CD1c-positive myeloid dendritic cell (primary cell): ENCODE data around the gene CCDC87.
"Not testable (repeated sequence)": the region's sequence is repeated elsewhere in the genome, so short reads cannot be mapped to it uniquely, and the experiment has no call there.

Experiments used
- DNase-seq: peaks from one replicate; pipeline ENCODE4 v3.0.0-alpha.2; 2016; ENCODE audit errors: extremely low spot score

Gene CCDC87

GRCh38 chr11:66592457-66593302 is at the start of gene CCDC87, which contains the start of gene CCS:
Gene CCDC87, minus strand, starts transcription at chr11:66593063. Its CDS starts 48 bp downstream, at chr11:66593015.
Gene CCS, plus strand, starts transcription at chr11:66593185. Its CDS starts 77 bp downstream, at chr11:66593262.
- peak; percentile 99 for DNase-seq

GRCh38 chr11:66641834-66642233 is 49.0 kb upstream of the CCDC87 start:
- DNase-seq: no peak

- not testable (repeated sequence) for DNase-seq
Observed at GRCh38 chr11:66639814-66640340, 47.0 kb upstream of the CCDC87 start.

- DNase-seq: peak; percentile 60
Observed at GRCh38 chr11:66639066-66639813, 46.4 kb upstream of the CCDC87 start.

- DNase-seq: peak; percentile 100
Observed at GRCh38 chr11:66638177-66639065, 45.6 kb upstream of the CCDC87 start, which contains the start of gene RBM4. Gene RBM4, plus strand, starts transcription at chr11:66638703. Its CDS starts 1,009 bp downstream, at chr11:66639712.

- DNase-seq: no peak
Observed at GRCh38 chr11:66637557-66638176, 44.8 kb upstream of the CCDC87 start.

GRCh38 chr11:66636411-66636810 is 43.5 kb upstream of the CCDC87 start:
- no peak for DNase-seq

GRCh38 chr11:66632952-66633351 is 40.1 kb upstream of the CCDC87 start:
- DNase-seq: no peak

GRCh38 chr11:66631883-66632282 is 39.0 kb upstream of the CCDC87 start:
- DNase-seq: no peak

- DNase-seq: no peak
Observed at GRCh38 chr11:66629356-66629755, 36.5 kb upstream of the CCDC87 start.

GRCh38 chr11:66628061-66628603 is 35.3 kb upstream of the CCDC87 start:
- DNase-seq: no peak

- DNase-seq: no peak
Observed at GRCh38 chr11:66626926-66627325, 34.1 kb upstream of the CCDC87 start.

GRCh38 chr11:66626382-66626781 is 33.5 kb upstream of the CCDC87 start:
- DNase-seq: no peak

- no peak for DNase-seq
Observed at GRCh38 chr11:66625752-66626149, 32.9 kb upstream of the CCDC87 start.

- no peak for DNase-seq
Observed at GRCh38 chr11:66625041-66625751, 32.3 kb upstream of the CCDC87 start.

GRCh38 chr11:66624450-66624849 is 31.6 kb upstream of the CCDC87 start:
- no peak for DNase-seq

GRCh38 chr11:66619080-66619554 is 26.3 kb upstream of the CCDC87 start:
- peak; percentile 90 for DNase-seq

- peak; percentile 93 for DNase-seq
Observed at GRCh38 chr11:66617155-66617834, 24.4 kb upstream of the CCDC87 start.
